NOMO-1 treated with DMSO at 0.1 percent for 48 hours (cell line): ENCODE data around the gene KRTAP1-5.
"Not testable (repeated sequence)": the region's sequence is repeated elsewhere in the genome, so short reads cannot be mapped to it uniquely, and the experiment has no call there.

Experiments used
- DNase-seq: peaks from one replicate; lab custom pipeline; 2025; ENCODE audit not compliant: unreplicated experiment; lab: John Stamatoyannopoulos, UW

The KRTAP1-5 gene

DNA sequence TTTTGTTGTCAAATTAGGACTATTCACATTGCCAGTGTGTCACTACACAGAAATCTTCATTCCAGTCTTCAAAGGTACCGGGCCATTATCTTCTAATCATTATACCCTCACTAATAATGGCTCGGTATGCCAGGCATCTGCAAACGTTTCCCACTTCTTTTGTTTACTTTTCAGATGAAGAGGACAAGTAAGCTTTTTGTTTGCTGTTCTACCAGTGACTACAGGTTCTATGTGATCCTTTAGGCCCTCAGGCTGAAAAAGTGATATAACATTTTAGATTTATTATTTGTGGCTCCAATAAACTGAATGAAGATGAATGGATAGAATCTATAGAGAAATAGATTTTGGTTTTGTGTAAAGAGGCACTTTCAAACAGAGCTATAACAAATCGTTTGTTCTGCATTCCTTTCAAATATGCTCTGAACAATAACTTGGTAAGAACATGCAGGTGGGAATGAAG is 17.7 kb downstream of the KRTAP1-5 start:
- DNase-seq: no peak

- DNase-seq: no peak
These were observed 18.2 kb downstream of the KRTAP1-5 start, which contains the start of gene KRTAP3-1 for GRCh38 chr17:41008811-41009210. KRTAP3-1 (minus strand) TSS chr17:41009128; CDS start chr17:41009074, 54 bp downstream.

GRCh38 chr17:41004397-41004796 is 22.6 kb downstream of the KRTAP1-5 start:
- no peak for DNase-seq

GRCh38 chr17:41003926-41004325 is 23.1 kb downstream of the KRTAP1-5 start:
- DNase-seq: no peak

DNA sequence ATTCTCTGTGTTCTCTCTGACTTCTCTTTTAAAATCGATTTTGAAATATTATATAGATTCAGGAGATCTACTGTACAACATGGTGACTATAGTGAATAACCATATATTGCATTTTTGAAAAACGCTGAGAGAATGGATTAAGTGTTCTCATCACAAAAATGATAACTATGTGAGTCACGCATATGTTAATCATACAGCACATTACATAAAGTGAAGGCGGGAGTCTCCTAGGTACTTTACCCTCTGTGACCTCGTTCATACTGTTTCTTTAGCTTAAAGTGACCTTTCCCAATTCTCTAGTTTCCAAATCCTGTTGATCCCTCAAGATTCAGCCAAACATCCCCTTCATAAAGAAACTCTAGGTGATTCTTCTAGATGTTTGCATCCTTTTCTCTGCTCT is 24.2 kb downstream of the KRTAP1-5 start:
- no peak for DNase-seq

DNA sequence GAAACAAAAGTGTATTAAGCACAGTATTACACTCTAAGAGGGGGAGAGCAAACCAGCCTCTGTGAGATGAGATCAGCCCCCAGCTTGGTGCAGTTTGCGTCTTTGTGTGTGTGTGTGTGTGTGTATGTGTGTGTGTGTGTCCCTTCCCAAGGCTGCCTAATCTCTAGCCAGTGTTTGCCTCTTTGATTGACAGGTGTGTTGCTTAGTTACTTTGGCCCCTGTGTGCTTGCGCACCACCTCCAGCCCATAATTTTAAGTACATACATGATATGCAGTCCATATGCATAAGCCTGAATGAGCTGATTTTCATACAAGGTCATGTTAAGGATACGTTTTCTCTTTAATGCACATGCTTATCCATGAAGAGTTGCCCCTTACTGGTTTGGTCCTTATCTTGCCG is 25.2 kb downstream of the KRTAP1-5 start:
- no peak for DNase-seq

DNA sequence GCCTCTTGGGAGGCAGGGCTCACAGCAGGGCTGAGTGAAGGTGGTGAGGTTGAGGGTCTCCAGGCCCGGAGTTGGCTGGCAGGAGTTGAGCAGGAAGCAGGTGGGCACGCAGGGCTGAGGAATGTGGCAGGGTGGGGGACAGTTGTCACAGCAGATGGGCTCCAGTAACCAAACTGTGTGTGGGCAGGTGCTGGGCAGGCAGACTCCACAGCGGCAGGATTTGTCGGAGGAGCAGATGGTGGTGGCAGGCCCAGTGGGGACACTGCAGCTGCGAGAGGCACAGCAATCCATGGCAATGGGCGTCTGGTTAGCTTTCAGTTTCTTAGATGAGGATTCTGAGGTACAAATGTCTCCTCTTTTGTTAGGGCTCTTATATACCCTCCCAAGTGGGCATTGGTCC is 27.4 kb downstream of the KRTAP1-5 start, which contains the start of gene KRTAP3-2:
Gene KRTAP3-2, minus strand, starts transcription at position 344 of the 400 bp plus-strand sequence. Its CDS starts 53 bp downstream, at position 291.
- not testable (repeated sequence) for DNase-seq

- no peak for DNase-seq
These were observed 29.6 kb downstream of the KRTAP1-5 start for GRCh38 chr17:40997361-40997760.

GRCh38 chr17:40996829-40997228 is 30.2 kb downstream of the KRTAP1-5 start:
- DNase-seq: no peak

DNA sequence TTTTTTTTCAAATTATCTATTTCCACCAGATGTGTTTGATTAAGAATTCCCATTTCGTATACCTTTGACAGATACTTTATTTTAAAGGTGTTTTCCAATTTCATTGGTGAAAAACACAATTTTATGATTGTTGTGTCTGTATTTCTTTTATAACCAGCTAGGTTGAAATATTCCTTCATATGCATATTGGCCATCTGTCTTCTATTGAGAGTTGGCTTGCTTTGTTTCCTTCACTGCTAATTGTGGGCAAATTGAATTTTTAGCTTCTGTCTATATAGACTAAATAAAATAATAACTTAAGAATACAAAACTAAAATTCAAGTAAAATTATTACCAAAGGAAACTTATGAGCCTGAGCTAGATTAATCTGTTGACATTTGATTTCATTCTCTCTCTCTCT is 31.9 kb downstream of the KRTAP1-5 start:
- DNase-seq: no peak

GRCh38 chr17:40993839-40994238 is 33.2 kb downstream of the KRTAP1-5 start, which contains the start of gene KRTAP3-3:
KRTAP3-3 (minus strand) TSS chr17:40994164; CDS start chr17:40994097, 67 bp downstream.
- no peak for DNase-seq

- DNase-seq: no peak
These were observed 33.9 kb downstream of the KRTAP1-5 start for GRCh38 chr17:40993084-40993483.

DNA sequence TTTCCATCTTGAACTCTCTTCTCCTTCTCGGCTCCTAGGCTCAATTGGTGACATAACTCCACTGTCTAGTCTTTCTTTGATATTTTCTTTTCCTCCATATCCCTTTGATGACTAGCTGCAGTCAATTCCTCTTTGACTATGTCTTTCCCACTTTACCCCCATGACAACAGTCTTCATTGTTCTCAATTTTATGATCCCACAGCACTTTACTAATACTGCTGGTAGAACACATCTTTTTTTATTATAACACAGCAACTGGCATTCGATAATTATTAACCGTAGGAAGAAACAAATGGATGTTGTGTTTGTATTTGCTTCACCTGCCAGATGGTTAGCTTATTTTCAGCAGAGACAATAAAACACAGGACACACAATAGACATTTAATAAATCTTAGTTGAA is 34.3 kb downstream of the KRTAP1-5 start:
- no peak for DNase-seq

- DNase-seq: no peak
These were observed 40.1 kb downstream of the KRTAP1-5 start for GRCh38 chr17:40986920-40987319.

DNA sequence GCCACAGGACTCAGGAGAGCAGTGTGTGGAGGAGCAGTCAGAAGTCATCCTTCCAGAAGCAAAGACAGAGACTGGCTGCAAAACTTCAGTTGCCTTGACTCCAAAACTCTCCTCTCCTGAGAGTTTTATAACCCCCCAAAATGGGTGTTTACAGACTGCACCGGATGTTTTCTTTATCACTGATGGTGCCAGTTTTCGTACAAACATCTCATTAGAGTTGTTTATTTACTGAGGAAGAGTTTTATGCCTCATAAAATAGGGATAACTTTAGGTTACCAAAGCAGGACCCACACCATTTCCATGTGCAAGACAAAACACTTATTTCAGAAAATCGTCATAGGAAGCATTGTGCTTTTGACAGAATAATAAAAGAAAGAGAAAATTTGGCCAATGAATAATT is 42.8 kb downstream of the KRTAP1-5 start, which contains the start of gene KRT40:
Gene KRT40, minus strand, starts transcription at position 101 of the 400 bp plus-strand sequence. Its CDS starts 53 bp downstream, at position 48.
- no peak for DNase-seq

DNA sequence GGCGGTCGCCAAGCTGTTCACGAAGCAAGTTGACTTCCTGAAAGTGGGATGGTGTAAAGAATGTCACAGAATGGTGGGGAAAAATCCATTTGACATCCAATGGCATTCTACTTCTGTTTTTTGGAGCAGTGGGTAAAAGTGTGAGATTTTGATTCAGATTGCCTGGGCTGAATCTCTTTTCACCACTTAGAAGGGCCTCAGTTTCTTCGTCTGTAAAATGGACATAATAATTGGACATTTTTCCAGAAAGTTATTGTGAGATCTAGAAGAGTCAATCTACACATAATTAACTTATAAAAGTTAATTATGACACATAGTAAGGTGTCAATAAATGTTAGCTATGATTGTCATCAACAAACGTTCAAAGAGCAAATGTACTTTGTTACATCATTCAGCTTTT is 45.9 kb downstream of the KRTAP1-5 start:
- DNase-seq: no peak

- no peak for DNase-seq
These were observed 46.4 kb downstream of the KRTAP1-5 start for GRCh38 chr17:40980596-40980995.

DNA sequence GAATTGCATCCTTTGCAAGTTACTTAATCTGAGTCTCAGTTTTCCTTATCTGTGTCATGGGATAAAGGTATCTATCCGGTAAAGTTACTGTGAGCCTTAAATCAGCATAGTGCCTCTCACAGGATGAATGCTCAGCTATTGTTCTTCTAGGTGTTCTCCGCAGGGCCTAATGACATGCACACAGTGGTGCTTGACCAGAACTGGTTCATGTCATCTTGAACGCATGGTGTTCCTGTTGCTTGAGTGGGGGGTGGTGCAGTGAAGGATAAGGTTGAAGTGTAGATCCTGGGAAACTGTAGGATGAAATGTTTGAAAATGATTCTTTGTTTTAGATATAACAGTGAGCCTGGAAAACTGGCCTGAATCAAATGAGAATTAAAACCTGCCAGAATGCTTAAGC is 46.9 kb downstream of the KRTAP1-5 start:
- no peak for DNase-seq

DNA sequence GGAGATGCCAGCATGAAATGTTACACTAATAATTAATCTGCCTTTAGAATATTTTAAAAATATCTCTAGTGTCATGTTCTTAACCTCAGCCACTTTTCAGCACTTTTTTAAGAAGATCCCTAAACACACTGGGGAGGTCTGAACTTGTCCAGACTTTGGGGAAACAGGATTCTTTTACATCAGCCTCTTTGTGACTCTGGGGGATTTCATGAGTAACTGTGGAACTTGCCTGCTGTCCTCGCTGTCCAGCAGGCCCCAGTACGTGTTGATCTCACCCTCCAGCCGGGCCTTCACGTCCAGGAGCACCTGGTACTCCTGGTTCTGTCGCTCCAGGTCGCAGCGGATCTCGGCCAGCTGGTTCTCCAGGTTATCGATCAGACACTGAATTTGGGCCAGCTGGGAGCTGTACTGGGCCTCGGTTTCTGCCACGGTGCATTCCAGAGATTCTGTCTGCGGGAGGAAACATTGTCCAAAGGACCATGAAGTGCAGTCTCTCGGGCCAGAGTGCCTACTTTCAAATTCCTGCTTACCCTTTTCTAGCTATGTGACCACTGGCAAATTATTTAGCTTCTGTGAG is 48.3 kb downstream of the KRTAP1-5 start:
- no peak for DNase-seq
